HG03060 (cell line): ENCODE results near the gene ARHGAP10.
A peak's percentile ranks its signal among the peaks of the same experiment; 100 is the strongest.

Experiments used
- ATAC-seq: cut with Tn5 transposase; IDR thresholded peaks from one replicate; pipeline ENCODE4 v1.9.1; 2021; ENCODE audit warnings: low read depth, moderate number of reproducible peaks; ENCODE audit not compliant: unreplicated experiment

The ARHGAP10 gene

DNA sequence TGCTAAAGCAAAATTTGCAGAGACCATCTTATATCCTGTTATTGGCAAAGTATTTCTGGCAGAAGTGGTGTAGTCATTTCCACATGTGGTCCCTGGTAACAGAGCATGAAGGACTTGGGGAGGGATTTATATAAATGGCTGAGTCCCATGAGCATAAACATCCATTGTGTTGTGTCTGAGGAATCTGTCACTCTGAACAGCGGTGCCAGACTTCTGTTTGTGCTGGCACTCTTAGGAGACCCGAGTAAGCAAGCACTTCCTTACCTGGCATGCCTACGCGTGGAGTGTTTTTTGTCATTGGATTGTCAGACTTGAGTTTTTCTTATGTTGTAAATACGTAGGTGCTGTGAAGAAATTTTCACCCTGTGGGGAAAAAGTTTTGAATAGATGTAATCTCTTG, 285.9 kb downstream of the ARHGAP10 start:
- no peak for ATAC-seq

DNA sequence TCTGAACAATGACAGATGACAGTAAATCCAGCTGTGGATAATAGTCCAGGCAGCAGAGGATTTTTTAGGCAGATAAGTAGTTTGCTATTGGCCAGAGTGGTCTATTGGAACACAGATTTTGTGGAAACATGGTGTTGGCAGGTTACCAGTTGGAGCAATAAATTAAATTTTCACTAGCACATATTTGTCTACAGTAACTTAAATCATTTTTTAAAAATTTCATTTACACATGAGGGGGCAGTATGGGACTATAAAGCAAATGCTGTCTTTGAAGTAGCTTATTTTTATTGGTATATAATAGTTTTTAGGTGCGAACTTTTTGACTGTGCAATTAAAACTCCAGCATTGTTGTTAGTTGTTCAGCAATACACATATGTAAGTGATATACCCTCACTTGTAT, 289.8 kb downstream of the ARHGAP10 start:
- ATAC-seq = no peak

DNA sequence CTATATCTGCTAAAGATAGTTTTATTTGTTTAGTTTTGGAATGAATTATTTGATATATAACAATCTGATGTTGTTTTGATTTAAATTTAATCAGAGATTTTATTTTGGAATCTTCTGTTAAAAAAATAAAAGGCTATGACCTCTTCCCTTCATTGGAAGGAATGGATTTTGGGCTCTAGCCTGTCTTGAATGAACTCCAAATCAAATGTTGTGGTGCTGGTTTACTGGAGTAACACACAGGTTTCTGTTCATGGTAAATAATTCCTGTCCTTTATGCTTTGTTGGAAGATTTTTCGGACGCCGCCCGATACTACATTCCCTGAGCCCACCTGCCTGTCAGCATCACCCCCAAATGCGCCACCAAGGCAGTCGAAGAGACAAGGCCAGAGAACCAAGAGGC, 291.1 kb downstream of the ARHGAP10 start:
- no peak for ATAC-seq

DNA sequence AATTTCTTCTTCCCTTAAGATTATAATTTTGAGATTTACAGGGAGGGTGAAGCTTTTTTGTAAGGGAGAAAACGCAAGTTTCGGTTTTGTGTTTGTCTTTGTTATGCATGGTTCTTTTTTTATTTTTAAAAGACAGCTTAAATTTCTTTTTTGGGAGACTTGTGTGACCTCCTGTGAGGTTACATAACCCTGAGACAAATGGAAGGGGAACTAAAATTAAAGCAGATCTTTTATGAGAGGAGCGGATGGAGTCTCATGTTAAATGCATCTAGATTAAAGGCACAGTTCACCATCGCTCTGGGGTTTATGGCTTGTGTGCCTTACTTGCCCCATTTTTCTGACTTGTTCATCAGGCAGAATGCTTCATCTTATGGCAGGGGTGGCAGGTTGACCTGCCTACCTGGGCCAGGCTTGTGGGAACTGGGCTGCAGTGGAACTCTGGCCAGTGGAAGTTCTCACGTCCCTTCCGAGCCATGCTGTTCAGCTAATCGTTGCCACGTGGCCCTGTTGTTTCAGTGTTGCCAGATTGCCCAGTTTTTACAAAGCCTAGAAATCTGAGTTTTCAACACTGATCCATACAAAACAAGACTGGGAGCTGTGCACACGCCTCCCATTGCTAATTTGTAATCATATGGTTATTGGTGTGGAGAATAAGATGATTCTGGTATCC, 291.8 kb downstream of the ARHGAP10 start:
- ATAC-seq = no peak

DNA sequence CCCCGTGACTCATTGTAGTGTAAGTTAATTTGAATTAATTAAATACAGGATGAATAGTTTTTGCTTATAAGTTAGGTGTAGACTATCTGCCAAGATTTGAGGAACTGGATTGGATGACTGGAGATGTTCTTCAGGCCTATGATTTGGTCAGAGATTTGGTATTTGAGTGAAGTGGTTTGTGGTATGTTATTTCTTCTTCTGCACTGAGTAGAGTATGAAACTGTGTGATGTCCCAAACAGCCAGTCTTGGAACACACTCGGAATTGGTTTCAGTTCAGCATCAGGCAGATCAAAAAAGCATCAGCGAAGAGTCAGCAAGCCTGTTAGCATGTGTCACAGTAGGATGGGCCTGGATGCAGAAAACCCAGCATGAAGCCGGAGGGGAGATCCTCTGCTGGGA, 294.1 kb downstream of the ARHGAP10 start:
- ATAC-seq = no peak

DNA sequence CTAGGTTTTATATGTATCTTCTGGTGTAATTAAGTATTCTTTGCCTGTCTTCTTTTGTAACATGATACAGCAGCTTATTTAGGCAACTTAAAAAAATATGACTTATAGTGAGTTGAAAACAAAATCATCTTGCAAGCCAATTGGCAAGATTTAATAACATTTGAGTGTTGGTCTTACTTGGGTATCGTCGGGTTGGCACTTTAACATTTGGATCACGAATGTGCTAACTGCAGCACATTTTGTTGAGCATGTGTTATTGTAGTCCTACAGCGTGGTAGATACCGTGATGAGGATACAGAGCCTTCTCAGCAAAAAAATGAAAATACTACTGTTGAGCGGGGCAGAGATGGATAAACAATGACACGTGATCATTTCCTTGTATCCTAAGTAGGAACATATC, 295.3 kb downstream of the ARHGAP10 start:
- no peak for ATAC-seq

DNA sequence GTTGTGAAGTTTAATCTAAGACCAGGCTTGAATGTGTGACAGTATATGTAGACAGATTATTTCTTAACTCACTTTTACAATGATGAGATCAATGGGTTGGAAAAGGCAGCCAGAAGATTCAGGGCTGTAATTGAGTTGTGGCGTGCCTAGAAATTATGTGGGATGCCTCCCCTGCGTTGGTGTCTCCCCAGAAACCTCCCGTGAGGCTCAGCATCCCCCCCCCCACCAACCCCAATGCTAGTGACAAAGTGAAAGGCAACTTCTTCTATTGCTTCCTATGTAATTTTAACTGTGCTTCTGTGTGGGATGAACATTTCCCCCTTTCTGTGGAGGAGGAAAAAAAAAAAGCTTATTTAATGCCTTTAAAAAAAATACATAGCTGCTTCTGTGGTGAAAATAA, 297.9 kb downstream of the ARHGAP10 start:
- ATAC-seq = no peak

DNA sequence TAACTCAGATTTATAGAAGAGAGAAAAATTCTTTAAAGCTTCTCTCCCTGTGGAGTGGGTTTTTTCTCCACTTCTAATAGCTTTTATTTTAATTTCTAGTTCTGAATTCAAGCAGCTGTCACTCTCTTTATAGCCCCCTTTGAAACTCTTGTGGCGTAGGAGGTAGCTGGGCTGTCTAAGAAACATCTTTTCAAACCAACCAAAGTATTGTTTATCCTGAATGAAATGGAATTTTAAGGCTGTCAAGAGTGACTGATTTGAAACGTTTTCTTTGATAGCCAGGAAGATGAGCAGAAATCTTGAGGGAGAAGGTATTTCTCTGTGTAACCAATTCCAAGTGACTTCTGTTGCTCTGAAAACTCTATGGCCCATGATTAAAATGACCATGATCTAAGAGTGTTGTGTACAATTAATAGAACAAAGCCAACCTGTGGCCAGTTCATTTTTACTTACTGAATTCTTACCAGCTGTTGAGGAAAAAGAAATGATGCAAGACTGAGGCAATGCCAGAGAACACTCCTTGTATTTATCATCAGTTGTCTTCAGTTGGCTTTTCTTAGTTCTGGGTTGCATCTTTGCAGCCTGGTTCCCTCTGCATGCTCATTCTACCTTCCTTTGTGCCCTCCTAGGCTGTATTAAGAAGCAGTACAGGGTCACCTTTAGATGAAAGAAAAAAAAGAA, 298.4 kb downstream of the ARHGAP10 start:
- no peak for ATAC-seq

DNA sequence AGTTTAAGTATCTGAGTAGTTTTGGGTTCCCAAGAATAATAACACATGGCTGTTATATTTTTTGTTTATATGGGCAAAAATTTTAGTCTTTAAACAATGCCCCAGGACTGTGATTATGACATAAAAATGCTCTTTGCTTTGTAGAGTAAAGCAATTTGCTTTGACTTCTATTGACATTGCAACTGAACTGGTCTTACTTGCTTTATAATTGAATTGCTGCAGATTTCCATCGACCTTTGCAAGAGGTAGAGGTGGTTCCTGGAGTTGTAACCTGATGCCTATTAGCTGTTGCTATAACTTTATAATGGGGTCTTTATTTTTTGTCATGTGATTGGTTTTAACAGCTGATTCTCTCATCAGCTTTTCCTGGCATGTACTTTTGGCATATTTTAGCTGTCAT, 302.9 kb downstream of the ARHGAP10 start:
- no peak for ATAC-seq

DNA sequence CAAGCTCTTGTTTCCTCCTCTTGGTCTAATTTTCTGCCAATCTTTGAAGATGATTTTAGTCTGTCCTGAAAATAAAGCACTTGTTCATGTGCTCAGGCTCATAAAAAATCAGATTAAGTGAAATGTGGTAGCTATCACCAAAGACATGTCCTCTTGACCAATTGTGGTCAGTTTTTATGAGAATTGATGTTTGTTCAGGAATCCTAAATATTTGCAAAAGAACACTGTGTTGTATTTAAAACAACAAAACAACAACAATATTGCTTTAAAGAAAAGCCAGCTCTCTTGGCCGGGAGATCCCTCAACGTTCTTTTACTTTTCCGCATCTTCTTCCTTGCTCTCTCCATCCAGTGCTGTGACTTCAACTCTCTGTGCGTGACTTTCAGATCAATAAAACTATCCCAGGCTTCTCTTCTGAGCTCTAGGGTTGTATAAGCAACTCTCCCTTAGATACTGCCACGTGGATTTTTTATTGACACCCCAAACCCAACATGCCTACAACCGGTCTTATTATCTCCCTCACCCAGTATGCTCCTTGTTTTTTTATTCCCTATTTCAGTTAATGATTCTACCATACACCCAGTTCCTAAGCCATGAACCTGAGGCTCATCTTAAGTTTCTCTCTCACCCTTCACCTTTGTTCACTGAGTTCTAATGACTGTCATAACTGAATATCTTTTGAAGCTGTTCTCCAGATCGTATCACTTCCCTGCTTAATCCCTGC, 309.9 kb downstream of the ARHGAP10 start:
- no peak for ATAC-seq

DNA sequence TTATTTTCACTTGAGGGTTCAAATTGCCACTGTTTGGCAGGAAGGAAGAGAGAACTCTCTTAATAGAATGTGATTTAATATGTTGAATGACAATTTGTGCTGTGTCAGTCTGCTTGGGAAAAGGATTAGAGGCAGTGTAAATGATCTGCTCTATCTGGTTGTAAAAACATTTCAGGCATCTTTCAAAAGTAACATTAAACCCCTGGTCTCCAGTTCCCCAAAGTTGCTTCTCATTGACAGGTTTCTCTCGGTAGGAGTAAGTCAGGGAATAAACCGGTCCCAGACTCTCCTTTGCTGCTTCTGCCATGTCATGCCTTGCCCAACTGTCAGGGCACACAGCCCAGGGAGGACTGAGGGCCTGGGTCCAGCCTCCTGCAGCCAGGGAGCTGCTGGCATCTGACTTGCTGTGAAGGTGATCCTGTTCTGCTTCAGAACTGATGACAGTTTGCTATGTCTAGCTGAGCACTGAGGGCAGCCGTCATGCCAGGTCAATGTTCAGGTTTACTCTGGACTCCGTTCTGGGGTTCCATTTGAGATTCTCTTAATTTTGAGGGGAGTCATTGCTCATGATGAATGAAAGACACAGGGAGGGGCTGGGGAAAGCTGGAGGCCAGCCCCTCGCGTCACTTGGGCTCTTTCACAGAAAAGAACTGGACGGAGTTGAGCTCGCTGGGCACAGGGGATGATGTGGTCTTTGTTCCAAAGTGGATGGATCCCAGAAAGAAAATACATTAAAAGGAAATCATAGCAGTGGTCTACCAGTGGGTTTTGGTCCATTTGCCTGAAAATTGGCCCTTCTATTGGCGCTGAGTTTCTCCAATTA, 312.4 kb downstream of the ARHGAP10 start:
- ATAC-seq = no peak

DNA sequence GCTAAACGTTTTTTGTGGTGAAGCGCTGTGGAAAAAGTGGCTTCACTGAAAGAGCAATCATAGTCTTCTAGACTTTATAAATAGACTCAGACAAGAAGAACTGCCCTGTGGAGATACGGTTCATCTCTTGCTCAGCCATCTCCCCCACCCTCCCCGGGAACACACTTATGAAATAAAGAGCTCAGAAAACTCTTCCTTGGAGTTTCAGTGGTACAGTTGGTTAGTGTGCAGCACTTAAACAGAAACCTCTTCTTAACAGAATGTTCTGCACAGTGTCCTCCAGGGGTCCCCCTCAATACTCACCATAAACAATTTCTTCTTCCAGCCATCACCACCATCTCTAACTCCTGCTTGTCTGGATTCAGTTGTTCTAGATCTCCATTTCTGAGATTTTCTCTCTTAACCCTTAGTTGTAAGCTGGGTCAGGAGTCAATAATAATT, 313.0 kb downstream of the ARHGAP10 start:
- peak; percentile 97 for ATAC-seq

DNA sequence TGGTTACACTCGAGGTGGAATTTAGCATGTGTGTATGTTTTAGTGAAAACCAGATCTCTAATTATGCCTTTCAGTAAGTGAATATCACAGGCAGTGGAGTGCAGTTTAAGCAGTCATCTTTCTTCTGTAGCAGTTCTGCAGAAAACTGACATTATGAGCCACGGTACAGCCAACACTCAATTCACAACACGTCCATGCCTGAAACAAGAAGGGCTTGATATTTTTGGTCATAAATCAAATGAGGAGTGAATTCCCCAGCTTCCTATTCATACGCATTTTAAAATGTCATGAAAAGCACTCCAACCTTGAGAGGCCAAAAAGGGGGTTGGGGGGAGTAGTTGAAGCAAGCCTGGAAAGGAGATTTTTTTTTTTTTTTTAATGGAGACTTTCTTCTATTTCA, 316.7 kb downstream of the ARHGAP10 start:
- ATAC-seq = no peak

DNA sequence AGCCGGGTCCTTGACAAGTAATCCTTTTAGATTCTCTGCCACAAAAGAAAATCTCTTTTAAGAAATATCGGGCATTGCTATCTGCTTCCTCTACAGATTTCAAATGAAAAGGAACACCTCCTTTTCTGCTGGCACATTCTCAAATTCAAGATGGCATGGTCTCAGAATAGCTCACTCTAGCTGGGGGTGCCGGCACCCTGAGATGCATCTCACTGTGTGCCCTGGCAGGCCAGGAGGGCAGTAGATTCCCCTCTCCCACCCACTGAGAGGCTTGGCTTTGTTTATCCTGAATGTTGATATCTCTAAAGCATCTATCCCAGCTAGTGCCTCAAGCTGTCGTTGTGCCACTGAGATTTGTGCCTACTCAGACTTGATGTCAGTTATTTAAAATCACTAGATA, 319.5 kb downstream of the ARHGAP10 start:
- ATAC-seq = no peak

DNA sequence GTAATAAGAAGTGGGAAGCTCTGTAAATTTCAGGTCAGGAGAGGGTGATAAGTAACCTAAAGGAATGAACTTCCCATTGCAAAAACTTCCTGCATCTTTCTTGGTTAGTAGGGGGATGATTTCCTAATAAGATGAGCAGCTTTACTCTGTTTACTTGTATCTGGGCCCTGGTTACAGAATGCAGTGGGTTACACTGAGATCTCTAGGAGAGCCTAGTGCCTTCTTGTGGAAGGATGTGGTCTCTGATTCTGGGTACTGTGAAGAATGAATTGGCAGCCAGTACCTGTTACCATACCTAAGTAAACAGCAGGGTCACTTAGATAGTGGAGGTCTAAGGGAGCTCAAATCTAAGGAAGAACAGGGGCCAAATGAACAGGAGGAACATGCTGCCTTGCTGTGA, 320.6 kb downstream of the ARHGAP10 start:
- no peak for ATAC-seq

DNA sequence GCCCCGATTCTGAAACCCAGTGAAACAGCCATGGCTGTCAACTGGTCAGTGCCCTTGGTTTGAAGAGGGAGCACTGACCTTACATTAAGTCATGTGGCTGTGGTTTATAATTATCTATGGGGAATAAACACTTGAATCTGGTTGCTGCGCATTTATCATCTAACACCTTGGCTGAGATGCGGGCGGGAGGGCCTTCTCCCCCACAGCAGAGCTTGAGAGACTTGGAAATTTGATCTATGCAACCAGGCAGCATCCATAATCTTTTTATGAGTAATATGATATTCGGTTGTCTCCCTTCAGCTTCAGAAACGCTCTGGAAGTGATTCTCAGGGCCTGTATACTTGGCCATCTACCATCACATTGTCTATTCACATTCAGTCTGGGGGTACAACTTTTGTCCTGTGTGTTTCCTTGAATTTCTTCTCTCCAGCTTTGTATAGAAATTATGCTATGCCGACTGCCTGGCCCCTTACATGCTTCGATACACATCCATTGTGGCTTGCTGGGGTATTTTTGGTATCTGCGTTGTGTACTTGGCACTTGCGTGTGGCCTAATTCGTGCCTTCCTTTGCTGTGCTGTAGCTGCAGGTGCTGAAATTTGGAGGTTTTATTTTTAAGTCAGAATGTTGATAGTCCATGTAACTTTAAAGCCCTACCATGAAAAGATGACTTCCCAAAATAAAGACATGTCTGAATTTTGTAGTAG, 321.6 kb downstream of the ARHGAP10 start:
- no peak for ATAC-seq

DNA sequence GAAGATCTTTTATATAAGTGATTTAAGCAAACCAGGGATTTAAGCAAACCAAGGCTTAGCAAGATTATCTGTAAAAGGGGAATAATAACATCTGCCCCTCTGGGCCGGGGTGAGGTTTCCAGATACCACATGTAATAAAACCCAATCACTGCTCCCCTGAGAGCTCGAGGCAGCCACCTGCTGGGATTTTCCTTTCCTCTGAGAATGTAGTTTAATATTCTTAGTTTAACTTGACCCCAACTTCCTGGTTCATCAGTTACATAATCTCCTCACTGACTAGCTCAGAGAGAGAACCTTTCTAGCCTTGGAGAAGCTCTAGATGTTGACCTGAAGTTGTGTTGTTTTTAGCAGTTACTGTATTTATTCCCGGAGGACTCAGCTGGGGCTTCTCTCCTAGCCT, 322.4 kb downstream of the ARHGAP10 start:
- no peak for ATAC-seq

DNA sequence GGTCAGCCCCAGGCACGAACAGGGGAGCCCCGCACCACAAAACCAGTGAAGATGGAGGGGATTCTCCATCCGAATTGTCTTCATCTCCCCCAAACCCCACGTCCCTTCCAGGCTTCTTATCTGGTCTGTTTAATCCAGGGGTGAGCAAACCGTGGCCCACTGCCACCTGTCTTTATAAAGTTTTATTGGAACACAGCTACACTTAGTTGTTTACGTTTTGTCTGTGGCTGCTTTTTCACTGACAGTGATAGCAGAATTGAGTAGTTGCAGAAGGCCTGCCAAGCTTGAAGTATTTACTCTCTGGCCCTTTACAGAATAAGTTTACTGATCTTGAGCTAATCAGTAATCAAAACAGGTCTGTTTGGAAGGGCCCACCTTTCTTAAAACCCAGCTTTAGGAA, 324.0 kb downstream of the ARHGAP10 start:
- ATAC-seq = no peak

DNA sequence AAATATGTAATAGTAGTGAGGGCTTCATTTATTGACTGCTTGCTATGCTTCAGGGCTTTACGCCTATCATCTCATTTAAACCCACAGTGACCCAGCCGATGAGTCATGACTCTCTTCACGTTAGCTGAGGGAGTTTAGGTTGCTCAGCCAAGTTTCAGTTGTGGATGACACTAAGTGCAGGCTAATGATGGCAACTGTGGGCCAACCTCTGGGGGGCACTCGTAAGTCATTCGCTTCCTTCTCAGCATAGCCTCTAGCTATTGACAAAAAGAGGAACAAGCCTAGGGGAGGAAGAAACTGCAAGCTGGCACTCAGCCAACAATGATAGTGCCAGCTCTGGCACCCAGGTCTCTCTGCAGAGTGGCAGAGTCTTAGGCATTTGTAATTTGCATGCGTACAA, 325.0 kb downstream of the ARHGAP10 start:
- ATAC-seq = peak; percentile 92

DNA sequence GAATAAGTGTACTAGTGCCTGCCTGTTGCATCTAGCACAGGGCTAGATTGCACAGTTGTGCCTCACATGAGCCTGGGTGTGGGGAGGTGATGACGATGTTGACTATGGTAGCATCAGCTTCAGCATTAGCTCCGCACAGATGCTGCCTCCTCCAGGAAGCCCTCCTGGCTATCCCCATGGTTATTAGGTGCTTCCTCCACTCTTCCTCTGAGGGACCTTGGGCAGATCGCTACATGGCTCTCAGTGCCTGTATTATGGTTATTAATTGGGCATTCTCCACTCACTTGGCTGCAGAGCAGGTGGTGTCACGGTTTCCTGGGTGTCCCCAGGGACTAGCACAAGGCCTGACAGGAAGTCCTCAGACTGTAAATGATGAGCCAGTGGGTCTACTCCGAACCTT, 325.6 kb downstream of the ARHGAP10 start:
- peak; percentile 36 for ATAC-seq
